ENCODE results near the gene DNM3. TPM values are rescaled to one million over a fixed set of nuclear protein-coding genes. Genes with fewer than 3 reads are reported as not detected.
A peak's percentile ranks its signal among the peaks of the same experiment; 100 is the strongest.

Gene DNM3
- polyA plus RNA-seq, 3 donors: 0.15 TPM; not detected in 2

DNA sequence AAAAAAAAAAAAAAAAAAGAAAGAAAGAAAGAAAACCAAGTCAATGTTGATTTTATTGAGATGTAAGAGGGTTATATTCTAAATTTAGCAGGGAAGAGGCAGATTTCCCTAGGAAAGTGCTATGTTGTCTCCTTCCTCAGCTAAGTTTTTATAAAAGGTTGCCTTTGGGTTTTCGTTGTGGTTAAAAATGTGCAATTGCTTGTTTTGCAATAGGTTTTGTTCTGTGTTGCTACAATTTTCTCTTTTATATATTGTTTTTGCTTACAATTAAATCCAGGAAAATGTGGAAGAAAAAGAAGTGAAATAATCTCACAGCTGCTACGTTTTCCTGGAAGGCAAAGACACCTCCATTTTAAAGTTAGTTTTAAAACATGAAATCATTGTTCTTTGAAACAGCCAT is 442.5 kb downstream of the DNM3 start:
- Mint-ChIP-seq H3K36me3 (no peaks in the 10 kb centered on the region), H3K9me3 (peaks cover 0 to 3% (median 1%) of the 10 kb centered on the region in 7 donors), H3K4me1 (peaks cover 12% of the 10 kb centered on the region), H3K27ac (no peak overlapping the region), H3K4me3 (no peak overlapping the region), H3K27me3 (ENCODE audit: low read depth in 3 of 3) (peaks cover 0 to 3% (median 0%) of the 10 kb centered on the region in 3 donors)
- no peaks in the 10 kb centered on the region for H3K4me1 ChIP-seq (ENCODE audit: control insufficient read depth in 1 of 2, insufficient read depth in 2 of 2, low read length in 2 of 2)
- no peaks in the 10 kb centered on the region for H3K79me2 ChIP-seq (ENCODE audit: insufficient read depth, low read length)
- no peaks in the 10 kb centered on the region for H4K20me1 ChIP-seq (ENCODE audit: insufficient read depth, low read length)
- no peak overlapping the region for H3K27ac ChIP-seq (ENCODE audit: low read depth in 1 of 2, low read length in 2 of 2)
- TF ChIP-seq, protein P1, sequence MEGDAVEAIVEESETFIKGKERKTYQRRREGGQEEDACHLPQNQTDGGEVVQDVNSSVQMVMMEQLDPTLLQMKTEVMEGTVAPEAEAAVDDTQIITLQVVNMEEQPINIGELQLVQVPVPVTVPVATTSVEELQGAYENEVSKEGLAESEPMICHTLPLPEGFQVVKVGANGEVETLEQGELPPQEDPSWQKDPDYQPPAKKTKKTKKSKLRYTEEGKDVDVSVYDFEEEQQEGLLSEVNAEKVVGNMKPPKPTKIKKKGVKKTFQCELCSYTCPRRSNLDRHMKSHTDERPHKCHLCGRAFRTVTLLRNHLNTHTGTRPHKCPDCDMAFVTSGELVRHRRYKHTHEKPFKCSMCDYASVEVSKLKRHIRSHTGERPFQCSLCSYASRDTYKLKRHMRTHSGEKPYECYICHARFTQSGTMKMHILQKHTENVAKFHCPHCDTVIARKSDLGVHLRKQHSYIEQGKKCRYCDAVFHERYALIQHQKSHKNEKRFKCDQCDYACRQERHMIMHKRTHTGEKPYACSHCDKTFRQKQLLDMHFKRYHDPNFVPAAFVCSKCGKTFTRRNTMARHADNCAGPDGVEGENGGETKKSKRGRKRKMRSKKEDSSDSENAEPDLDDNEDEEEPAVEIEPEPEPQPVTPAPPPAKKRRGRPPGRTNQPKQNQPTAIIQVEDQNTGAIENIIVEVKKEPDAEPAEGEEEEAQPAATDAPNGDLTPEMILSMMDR (IDR thresholded peaks at IDR 0.05): no peak
- intact Hi-C loops (cut with micrococcal nuclease): no loop called here
- WGBS (ENCODE audit: insufficient coverage): no CpG with 5 or more reads among the region's 2 CpGs
- no peak overlapping the region for H3K4me2 ChIP-seq (replicated peaks; ENCODE audit: extremely low read depth, low read length, poor library complexity, severe bottlenecking)
- no peaks in the 10 kb centered on the region for H3K9me3 ChIP-seq (replicated peaks in 1 of 2; ENCODE audit: control insufficient read depth in 1 of 2, insufficient read depth in 1 of 2, low read length in 2 of 2)
- no peaks in the 10 kb centered on the region for H3K36me3 ChIP-seq (replicated peaks in 1 of 2; ENCODE audit: control insufficient read depth in 1 of 2, insufficient read depth in 2 of 2, low read length in 2 of 2)
- H3K4me3 ChIP-seq (replicated peaks in 1 of 3; ENCODE audit: low read depth in 2 of 3, low read length in 3 of 3): no peak overlapping the region
- H2AFZ ChIP-seq (ENCODE audit: insufficient read depth, low read depth, low read length, poor library complexity, severe bottlenecking): no peak overlapping the region
- H3K9ac ChIP-seq (ENCODE audit: insufficient read depth, low read length, poor library complexity, severe bottlenecking): no peak overlapping the region
- DNase-seq: no peak
- H3K27me3 ChIP-seq (ENCODE audit: control insufficient read depth in 2 of 2, insufficient read depth in 2 of 2, low read length in 2 of 2): no peaks in the 10 kb centered on the region

DNA sequence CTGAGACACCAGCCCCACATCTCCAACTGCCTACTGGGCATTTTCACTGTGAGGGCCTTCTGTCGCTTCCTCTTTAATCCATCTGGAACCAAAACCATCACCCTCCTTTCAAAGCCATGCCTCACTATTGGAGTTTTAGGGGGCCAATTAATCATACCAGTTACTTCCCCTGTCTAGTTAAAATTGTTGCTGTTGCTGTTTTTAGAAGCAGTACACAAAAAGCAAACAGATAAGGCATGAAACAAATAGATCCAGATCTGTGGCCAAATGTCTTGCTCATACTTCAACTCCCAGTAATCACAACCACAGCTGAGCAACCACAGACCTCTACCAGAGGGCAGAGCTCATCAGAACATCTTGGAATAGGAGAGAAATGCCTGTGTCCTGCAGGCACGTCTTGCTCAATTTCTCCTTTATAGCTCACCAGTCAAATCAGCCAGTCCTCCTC is 445.4 kb downstream of the DNM3 start:
- 33% methylated on average over 1 of the region's 2 CpGs for WGBS (ENCODE audit: insufficient coverage)
- Histone ChIP-seq H3K27ac (ENCODE audit: low read depth in 1 of 2, low read length in 2 of 2) (no peak overlapping the region), H3K79me2 (ENCODE audit: insufficient read depth, low read length) (no peaks in the 10 kb centered on the region), H3K4me3 (replicated peaks in 1 of 3; ENCODE audit: low read depth in 2 of 3, low read length in 3 of 3) (no peak overlapping the region), H3K4me2 (replicated peaks; ENCODE audit: extremely low read depth, low read length, poor library complexity, severe bottlenecking) (no peak overlapping the region), H3K4me1 (ENCODE audit: control insufficient read depth in 1 of 2, insufficient read depth in 2 of 2, low read length in 2 of 2) (no peaks in the 10 kb centered on the region), H4K20me1 (ENCODE audit: insufficient read depth, low read length) (no peaks in the 10 kb centered on the region), H2AFZ (ENCODE audit: insufficient read depth, low read depth, low read length, poor library complexity, severe bottlenecking) (no peak overlapping the region), H3K36me3 (replicated peaks in 1 of 2; ENCODE audit: control insufficient read depth in 1 of 2, insufficient read depth in 2 of 2, low read length in 2 of 2) (no peaks in the 10 kb centered on the region), H3K9ac (ENCODE audit: insufficient read depth, low read length, poor library complexity, severe bottlenecking) (no peak overlapping the region), H3K9me3 (replicated peaks in 1 of 2; ENCODE audit: control insufficient read depth in 1 of 2, insufficient read depth in 1 of 2, low read length in 2 of 2) (no peaks in the 10 kb centered on the region), H3K27me3 (ENCODE audit: control insufficient read depth in 2 of 2, insufficient read depth in 2 of 2, low read length in 2 of 2) (no peaks in the 10 kb centered on the region)
- intact Hi-C loops (cut with micrococcal nuclease): no loop called here
- Mint-ChIP-seq H3K27ac (peak overlapping the region in 1 of 7 donors; percentile 66), H3K4me1 (peaks cover 12% of the 10 kb centered on the region), H3K4me3 (no peak overlapping the region), H3K36me3 (no peaks in the 10 kb centered on the region), H3K9me3 (peaks cover 0 to 3% (median 0%) of the 10 kb centered on the region in 7 donors), H3K27me3 (ENCODE audit: low read depth in 3 of 3) (no peaks in the 10 kb centered on the region)
- DNase-seq: no peak
- TF ChIP-seq, protein P1 (IDR thresholded peaks at IDR 0.05): no peak
